Gastroesophageal sphincter (tissue), 3 donors: ENCODE data around the gene HDAC4.

Source experiments
- POLR2A ChIP-seq, 2 donors: fragments of 450-650 bp; IDR thresholded peaks; one replicate each; pipeline ENCODE4 v1.6.1; 2017; ENCODE audit warnings: antibody characterized with exemption in 2 of 2, mild to moderate bottlenecking in 2 of 2, moderate library complexity in 1 of 2
- POLR2AphosphoS5 ChIP-seq: sonication (generic); formaldehyde crosslinking; IDR thresholded peaks from one replicate; pipeline ENCODE4 v1.6.1; 2017; ENCODE audit warnings: antibody characterized with exemption
- TF ChIP-seq, protein P1 (sequence below), 4 experiments: fragments of 200-600 bp in 2 of 4; fragments of 450-650 bp in 2 of 4; sonication (generic) in 1 of 4; IDR thresholded peaks; one replicate each; pipeline ENCODE4 v1.5.1; 2017 to 2019; ENCODE audit warnings: antibody characterized with exemption in 4 of 4, mild to moderate bottlenecking in 2 of 4, moderate library complexity in 2 of 4

DNA sequence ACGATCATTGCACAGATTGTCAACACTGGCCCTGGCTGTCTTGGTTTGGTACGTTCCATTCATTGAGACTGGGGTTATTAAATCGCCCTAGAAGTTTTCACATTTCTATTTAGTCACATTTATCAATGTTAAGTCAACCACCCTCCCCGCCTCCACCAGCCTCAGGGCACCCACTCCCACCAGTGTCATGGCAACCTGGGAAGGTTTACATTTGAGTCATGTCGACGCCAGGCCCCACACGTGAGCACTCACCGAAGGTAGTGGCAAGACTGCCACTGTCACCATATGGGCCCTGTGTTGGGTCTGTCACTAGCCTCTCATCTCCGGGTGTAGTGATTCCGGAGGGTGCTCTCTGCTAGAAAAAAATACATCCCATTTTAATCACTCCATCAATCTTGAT, 358.8 kb downstream of the HDAC4 start:
- TF ChIP-seq, protein P1, sequence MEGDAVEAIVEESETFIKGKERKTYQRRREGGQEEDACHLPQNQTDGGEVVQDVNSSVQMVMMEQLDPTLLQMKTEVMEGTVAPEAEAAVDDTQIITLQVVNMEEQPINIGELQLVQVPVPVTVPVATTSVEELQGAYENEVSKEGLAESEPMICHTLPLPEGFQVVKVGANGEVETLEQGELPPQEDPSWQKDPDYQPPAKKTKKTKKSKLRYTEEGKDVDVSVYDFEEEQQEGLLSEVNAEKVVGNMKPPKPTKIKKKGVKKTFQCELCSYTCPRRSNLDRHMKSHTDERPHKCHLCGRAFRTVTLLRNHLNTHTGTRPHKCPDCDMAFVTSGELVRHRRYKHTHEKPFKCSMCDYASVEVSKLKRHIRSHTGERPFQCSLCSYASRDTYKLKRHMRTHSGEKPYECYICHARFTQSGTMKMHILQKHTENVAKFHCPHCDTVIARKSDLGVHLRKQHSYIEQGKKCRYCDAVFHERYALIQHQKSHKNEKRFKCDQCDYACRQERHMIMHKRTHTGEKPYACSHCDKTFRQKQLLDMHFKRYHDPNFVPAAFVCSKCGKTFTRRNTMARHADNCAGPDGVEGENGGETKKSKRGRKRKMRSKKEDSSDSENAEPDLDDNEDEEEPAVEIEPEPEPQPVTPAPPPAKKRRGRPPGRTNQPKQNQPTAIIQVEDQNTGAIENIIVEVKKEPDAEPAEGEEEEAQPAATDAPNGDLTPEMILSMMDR (IDR thresholded peaks at IDR 0.05): no peak
- TF ChIP-seq POLR2A (IDR thresholded peaks at IDR 0.05) (no peak), POLR2AphosphoS5 (no peak)
